HG03159 (cell line): ENCODE measurements around the gene SPATS1.
A peak's percentile ranks its signal among the peaks of the same experiment; 100 is the strongest.
"Not testable (repeated sequence)": the region's sequence is repeated elsewhere in the genome, so short reads cannot be mapped to it uniquely, and the experiment has no call there.

Experiments
- ATAC-seq: cut with Tn5 transposase; IDR thresholded peaks from one replicate; pipeline ENCODE4 v1.9.1; 2021; ENCODE audit warnings: mild to moderate bottlenecking, moderate library complexity; ENCODE audit not compliant: unreplicated experiment

Gene SPATS1

GRCh38 chr6:44341095-44341890 is 1.2 kb upstream of the SPATS1 start:
- no peak for ATAC-seq

GRCh38 chr6:44342052-44342451 is 398 bp upstream of the SPATS1 start:
- no peak for ATAC-seq

- ATAC-seq: not testable (repeated sequence)
These were observed 4.4 kb downstream of the SPATS1 start for GRCh38 chr6:44346818-44347217.

- no peak for ATAC-seq
These were observed 7.6 kb downstream of the SPATS1 start for GRCh38 chr6:44349904-44350649.

- ATAC-seq: not testable (repeated sequence)
These were observed 8.2 kb downstream of the SPATS1 start for GRCh38 chr6:44350650-44350994.

- ATAC-seq: no peak
These were observed 9.8 kb downstream of the SPATS1 start for GRCh38 chr6:44352259-44352658.

GRCh38 chr6:44353336-44353735 is 10.9 kb downstream of the SPATS1 start:
- no peak for ATAC-seq

- no peak for ATAC-seq
These were observed 13.2 kb downstream of the SPATS1 start for GRCh38 chr6:44355640-44356039.

- ATAC-seq: no peak
These were observed 14.0 kb downstream of the SPATS1 start for GRCh38 chr6:44356487-44356886.

GRCh38 chr6:44359973-44360372 is 17.5 kb downstream of the SPATS1 start:
- no peak for ATAC-seq

- ATAC-seq: no peak
These were observed 19.5 kb downstream of the SPATS1 start for GRCh38 chr6:44361947-44362346.

- no peak for ATAC-seq
These were observed 21.0 kb downstream of the SPATS1 start for GRCh38 chr6:44363377-44363926.

GRCh38 chr6:44366781-44367180 is 24.3 kb downstream of the SPATS1 start:
- ATAC-seq: no peak

- no peak for ATAC-seq
These were observed 25.2 kb downstream of the SPATS1 start for GRCh38 chr6:44367681-44368080.

- ATAC-seq: no peak
These were observed 30.6 kb downstream of the SPATS1 start for GRCh38 chr6:44373051-44373450.

- no peak for ATAC-seq
These were observed 31.3 kb downstream of the SPATS1 start for GRCh38 chr6:44373787-44374186.

- ATAC-seq: no peak
These were observed 32.6 kb downstream of the SPATS1 start for GRCh38 chr6:44375071-44375470.

- ATAC-seq: no peak
These were observed 35.0 kb downstream of the SPATS1 start for GRCh38 chr6:44377484-44377883.

- ATAC-seq: no peak
These were observed 35.5 kb downstream of the SPATS1 start for GRCh38 chr6:44377971-44378370.

GRCh38 chr6:44381739-44382138 is 39.3 kb downstream of the SPATS1 start:
- no peak for ATAC-seq

GRCh38 chr6:44386364-44386928 is 44.0 kb downstream of the SPATS1 start:
- ATAC-seq: no peak

- peak; percentile 10 for ATAC-seq
These were observed 44.5 kb downstream of the SPATS1 start for GRCh38 chr6:44386929-44387345.
